Measurements from ENCODE around the gene NTM.

DNA sequence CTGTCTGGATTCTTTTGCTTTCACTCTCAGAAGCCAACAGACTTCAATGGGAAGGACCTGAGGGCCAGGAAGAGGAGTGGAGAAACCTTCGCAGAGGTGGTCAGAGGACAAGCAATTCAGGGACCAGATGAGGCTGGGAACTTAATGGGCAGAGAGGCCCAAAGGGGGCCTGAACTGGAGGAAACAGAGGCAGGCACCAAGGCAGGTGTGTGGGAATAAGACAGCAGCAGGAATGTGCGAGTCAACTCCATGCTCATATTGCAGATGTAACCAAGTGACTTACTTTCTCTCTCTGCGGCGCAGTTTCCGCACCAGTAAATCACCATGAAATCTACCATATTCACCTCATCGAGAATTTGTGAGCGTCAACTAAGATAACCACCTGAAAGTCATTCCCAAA is 669.1 kb downstream of the NTM start:
- TF ChIP-seq, protein P1, sequence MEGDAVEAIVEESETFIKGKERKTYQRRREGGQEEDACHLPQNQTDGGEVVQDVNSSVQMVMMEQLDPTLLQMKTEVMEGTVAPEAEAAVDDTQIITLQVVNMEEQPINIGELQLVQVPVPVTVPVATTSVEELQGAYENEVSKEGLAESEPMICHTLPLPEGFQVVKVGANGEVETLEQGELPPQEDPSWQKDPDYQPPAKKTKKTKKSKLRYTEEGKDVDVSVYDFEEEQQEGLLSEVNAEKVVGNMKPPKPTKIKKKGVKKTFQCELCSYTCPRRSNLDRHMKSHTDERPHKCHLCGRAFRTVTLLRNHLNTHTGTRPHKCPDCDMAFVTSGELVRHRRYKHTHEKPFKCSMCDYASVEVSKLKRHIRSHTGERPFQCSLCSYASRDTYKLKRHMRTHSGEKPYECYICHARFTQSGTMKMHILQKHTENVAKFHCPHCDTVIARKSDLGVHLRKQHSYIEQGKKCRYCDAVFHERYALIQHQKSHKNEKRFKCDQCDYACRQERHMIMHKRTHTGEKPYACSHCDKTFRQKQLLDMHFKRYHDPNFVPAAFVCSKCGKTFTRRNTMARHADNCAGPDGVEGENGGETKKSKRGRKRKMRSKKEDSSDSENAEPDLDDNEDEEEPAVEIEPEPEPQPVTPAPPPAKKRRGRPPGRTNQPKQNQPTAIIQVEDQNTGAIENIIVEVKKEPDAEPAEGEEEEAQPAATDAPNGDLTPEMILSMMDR (IDR thresholded peaks at IDR 0.05): no peak
- no peak for TF ChIP-seq POLR2A (IDR thresholded peaks at IDR 0.05)
